HG03139 (cell line): Measurements from ENCODE around the gene C16orf95.

Source experiments
- ATAC-seq: cut with Tn5 transposase; IDR thresholded peaks from one replicate; pipeline ENCODE4 v1.9.1; 2021; ENCODE audit not compliant: unreplicated experiment

C16orf95 gene

GRCh38 chr16:87254734-87255133 lies 62.5 kb downstream of the C16orf95 start:
- ATAC-seq = no peak

DNA sequence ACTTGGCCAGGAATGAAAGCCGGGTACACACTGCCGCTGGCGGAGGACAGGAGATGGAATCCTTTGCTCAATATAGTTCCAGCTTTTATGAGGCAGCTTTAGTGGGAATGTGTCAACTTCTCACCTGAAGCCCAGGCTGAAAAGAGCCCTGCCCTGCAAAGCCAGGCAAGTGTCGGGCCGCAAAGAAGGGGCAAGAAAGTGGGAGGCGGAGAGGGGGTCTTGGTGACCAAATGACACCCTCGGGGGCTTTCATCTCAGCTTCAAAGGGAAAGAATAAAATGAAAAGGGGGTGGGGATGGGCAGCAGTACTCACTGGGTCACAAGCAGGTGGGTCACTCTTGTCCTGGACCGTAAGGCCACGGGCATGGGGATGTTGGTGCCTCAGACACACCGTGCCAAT lies 62.9 kb downstream of the C16orf95 start:
- ATAC-seq = no peak

- no peak for ATAC-seq
Observed at GRCh38 chr16:87253536-87253935, 63.7 kb downstream of the C16orf95 start.
